ENCODE measurements around the gene EFCAB12.

GRCh38 chr3:129416415-129416814, 12.0 kb downstream of the EFCAB12 start:
- no peak for TF ChIP-seq MXI1 (IDR thresholded peaks at IDR 0.05; ENCODE audit: borderline replicate concordance, low read depth, low read length)
- TF ChIP-seq SMC3 (IDR thresholded peaks at IDR 0.05; ENCODE audit: low read depth, low read length), result no peak
- no peak for TF ChIP-seq POLR2A (IDR thresholded peaks at IDR 0.05; ENCODE audit: low read depth, low read length)
- TF ChIP-seq CTCF (conservative IDR thresholded peaks at IDR 0.05; ENCODE audit: low read depth, low read length), result no peak
- TF ChIP-seq RCOR1 (IDR thresholded peaks at IDR 0.05; ENCODE audit: insufficient replicate concordance, low read length), result no peak
- no peak for TF ChIP-seq MAFK (IDR thresholded peaks at IDR 0.05; ENCODE audit: low read depth, low read length)
- no peak for TF ChIP-seq BHLHE40 (IDR thresholded peaks at IDR 0.05; ENCODE audit: low read depth, low read length)
- TF ChIP-seq MAZ (IDR thresholded peaks at IDR 0.05; ENCODE audit: borderline replicate concordance, low read depth, low read length), result no peak
- no peak for TF ChIP-seq RFX5 (IDR thresholded peaks at IDR 0.05; ENCODE audit: low read depth, low read length)
- TF ChIP-seq CHD1 (IDR thresholded peaks at IDR 0.05; ENCODE audit: low read depth, low read length), result no peak
- no peak for TF ChIP-seq RAD21 (IDR thresholded peaks at IDR 0.05; ENCODE audit: low read length)
- no peak for TF ChIP-seq FOS (IDR thresholded peaks at IDR 0.05; ENCODE audit: low read depth, low read length)
- TF ChIP-seq CEBPB (IDR thresholded peaks at IDR 0.05; ENCODE audit: low read depth, low read length), result no peak
- TF ChIP-seq ELK1 (IDR thresholded peaks at IDR 0.05; ENCODE audit: borderline replicate concordance, low read depth, low read length), result no peak
